Effector memory CD4-positive, alpha-beta T cell (primary cell): ENCODE results near the gene SCGN.

Experiments
- DNase-seq, 3 donors: peaks; one replicate each; pipeline ENCODE4 v3.0.0-alpha.2; 2020
- H3K27ac ChIP-seq: 2 replicates; pipeline ENCODE4 v1.7.0; 2013; ENCODE audit warnings: mild to moderate bottlenecking, low read length, moderate library complexity; ENCODE audit not compliant: insufficient read depth, poor library complexity, severe bottlenecking
- H3K27me3 ChIP-seq: replicated peaks from 2 replicates; pipeline ENCODE4 v1.7.0; 2013; ENCODE audit warnings: mild to moderate bottlenecking, low read length; ENCODE audit not compliant: insufficient read depth, control insufficient read depth, poor library complexity, severe bottlenecking
- H3K36me3 ChIP-seq: 2 replicates; pipeline ENCODE4 v1.7.0; 2013; ENCODE audit warnings: mild to moderate bottlenecking, low read length, moderate library complexity; ENCODE audit not compliant: control insufficient read depth, insufficient read depth
- H3K4me1 ChIP-seq: 2 replicates; pipeline ENCODE4 v1.7.0; 2013; ENCODE audit warnings: low read length, mild to moderate bottlenecking; ENCODE audit not compliant: control insufficient read depth, insufficient read depth, poor library complexity, severe bottlenecking
- H3K4me3 ChIP-seq: 2 replicates; pipeline ENCODE4 v1.7.0; 2013; ENCODE audit warnings: low read length, low read depth, mild to moderate bottlenecking; ENCODE audit not compliant: insufficient read depth, poor library complexity, severe bottlenecking
- H3K9me3 ChIP-seq: 2 replicates; pipeline ENCODE4 v1.7.0; 2013; ENCODE audit warnings: mild to moderate bottlenecking, low read length, moderate library complexity; ENCODE audit not compliant: control insufficient read depth

SCGN gene

DNA sequence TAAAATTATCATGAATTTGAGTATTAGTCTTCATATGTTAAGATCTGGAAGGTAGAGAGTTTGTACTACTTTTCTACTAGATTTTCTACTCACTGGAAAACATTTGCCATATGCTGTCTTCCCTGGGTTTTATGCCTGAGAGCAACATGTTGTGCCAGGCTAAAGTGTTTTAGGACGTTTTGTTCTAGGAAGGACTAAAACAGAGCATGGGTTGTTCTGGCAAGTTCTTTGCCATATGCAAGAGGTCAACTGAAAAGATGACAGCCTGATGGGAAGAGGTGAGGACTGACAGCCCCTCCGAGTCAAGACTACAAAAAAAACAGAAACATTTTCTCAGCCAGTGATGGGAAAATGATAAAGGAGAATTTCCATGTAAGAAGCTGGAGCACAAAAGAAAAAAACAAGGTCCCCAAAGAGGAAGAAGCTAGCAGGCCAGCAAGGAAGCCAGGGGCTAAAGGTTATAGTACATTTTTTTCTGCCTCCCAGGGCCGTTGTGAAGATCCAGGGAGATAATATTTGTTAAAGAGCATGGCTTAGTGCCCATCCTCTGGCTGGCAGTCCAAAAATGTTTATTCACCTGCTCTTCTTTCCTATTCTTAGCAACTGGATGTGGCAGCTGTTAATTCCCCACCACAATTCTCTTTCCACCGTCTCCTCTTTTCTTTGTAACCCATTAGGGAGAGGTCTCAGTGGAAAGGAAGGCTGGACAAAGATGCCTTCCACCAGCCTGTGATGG lies 7.8 kb downstream of the SCGN start:
- no peak for DNase-seq
- H3K27ac ChIP-seq = no peak overlapping the region
- H3K9me3 ChIP-seq = no peaks in the 10 kb centered on the region
- no peaks in the 10 kb centered on the region for H3K27me3 ChIP-seq
- no peaks in the 10 kb centered on the region for H3K36me3 ChIP-seq
- no peak overlapping the region for H3K4me3 ChIP-seq
- no peaks in the 10 kb centered on the region for H3K4me1 ChIP-seq

DNA sequence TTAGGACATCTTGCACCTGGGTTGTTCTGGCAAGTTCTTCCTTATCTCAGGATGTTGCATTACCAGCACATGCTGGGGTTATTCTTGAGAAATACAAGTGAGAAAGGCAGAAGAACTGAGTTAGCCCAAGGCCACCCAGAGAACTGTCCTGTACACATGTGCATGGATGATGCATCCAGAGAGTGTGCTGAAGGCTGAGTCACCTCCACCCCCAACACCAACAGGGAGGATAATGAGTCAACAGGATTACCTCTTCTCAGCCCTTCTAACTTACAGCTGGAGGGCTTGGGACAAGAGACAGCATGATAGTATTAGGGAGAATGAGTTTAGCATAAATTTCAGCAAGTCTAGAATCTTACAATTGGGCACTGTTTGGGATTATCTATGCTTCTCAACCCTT lies 8.5 kb downstream of the SCGN start:
- DNase-seq = no peak
- H3K27ac ChIP-seq = no peak overlapping the region

DNA sequence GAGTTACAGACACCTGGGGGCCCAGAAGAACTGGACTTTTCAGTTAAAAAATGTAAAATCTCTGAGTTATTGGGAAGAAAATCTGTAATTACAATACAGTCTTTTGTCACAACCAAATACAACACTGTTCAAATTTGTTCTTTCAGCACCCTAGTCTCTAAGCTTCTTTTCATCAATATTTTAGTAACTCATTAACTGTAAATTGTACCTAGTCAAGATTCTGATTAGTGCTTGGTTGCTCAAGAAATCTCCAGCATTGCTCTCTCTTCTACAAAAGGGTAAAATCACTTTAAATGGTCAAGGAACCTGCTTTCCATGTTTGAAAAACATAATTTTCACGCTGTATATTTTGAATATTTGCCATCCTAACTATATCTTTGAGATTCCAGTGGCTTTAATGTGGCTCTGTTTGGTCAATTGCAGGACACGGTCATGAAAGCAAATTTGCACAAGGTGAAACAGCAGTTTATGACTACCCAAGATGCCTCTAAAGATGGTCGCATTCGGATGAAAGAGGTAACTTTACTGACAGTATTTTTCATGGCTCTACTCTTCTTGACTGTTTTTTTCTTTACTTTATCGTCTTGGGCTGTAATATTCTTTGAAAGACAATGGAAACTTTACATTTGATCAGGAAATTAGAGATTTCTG lies 9.2 kb downstream of the SCGN start:
- no peaks in the 10 kb centered on the region for H3K27me3 ChIP-seq
- no peak overlapping the region for H3K27ac ChIP-seq
- no peak for DNase-seq
- H3K4me3 ChIP-seq = no peak overlapping the region
- H3K36me3 ChIP-seq = no peaks in the 10 kb centered on the region
- H3K4me1 ChIP-seq = no peaks in the 10 kb centered on the region
- H3K9me3 ChIP-seq = no peaks in the 10 kb centered on the region

More for the DNA sequence above, 8.5 kb downstream of the SCGN start:
- no peaks in the 10 kb centered on the region for H3K27me3 ChIP-seq
- no peaks in the 10 kb centered on the region for H3K36me3 ChIP-seq
- no peak overlapping the region for H3K4me3 ChIP-seq
- H3K9me3 ChIP-seq = no peaks in the 10 kb centered on the region
- no peaks in the 10 kb centered on the region for H3K4me1 ChIP-seq

DNA sequence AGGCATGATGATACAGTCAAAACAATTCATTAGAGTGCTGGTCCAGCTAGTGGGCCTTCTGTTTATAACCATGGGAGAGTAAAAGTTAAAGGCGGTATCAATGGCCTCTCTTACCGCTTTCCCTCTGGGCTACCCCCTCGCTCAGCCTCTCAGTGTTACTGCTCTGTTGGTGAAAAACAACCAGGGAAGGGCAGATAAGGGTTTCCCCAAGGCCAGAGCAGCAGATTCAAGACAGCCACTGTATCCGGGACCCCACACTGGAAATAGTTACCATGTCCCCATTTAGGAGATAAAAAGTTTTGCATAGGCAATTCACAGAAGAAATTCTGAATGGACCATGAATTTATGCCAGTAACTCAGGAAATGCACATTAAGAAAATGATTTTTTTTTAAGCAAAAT lies 13.4 kb downstream of the SCGN start:
- DNase-seq = no peak
- H3K27ac ChIP-seq = no peak overlapping the region
- no peaks in the 10 kb centered on the region for H3K36me3 ChIP-seq
- no peak overlapping the region for H3K4me3 ChIP-seq
- no peaks in the 10 kb centered on the region for H3K27me3 ChIP-seq
- H3K9me3 ChIP-seq = no peaks in the 10 kb centered on the region
- H3K4me1 ChIP-seq = no peaks in the 10 kb centered on the region

DNA sequence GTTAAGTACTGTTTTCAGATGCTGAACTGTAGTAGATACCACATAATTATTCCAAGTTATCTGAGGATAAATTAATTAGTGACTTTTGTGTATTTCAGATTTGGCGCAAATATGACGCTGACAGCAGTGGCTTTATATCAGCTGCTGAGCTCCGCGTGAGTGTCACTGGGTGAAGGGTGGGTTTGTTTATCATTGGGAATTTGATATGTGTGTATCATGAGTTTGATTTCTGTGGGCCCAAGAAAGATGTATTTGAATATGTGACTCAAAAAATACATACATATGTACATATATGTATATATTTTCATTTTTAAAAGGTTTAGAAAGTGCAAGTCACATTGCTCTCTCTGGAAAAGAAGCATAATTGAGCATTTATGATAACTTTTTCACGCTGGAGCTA lies 17.4 kb downstream of the SCGN start:
- H3K4me3 ChIP-seq = no peak overlapping the region
- DNase-seq = no peak
- H3K4me1 ChIP-seq = no peaks in the 10 kb centered on the region
- no peaks in the 10 kb centered on the region for H3K36me3 ChIP-seq
- H3K9me3 ChIP-seq = no peaks in the 10 kb centered on the region
- H3K27ac ChIP-seq = no peak overlapping the region
- no peaks in the 10 kb centered on the region for H3K27me3 ChIP-seq

DNA sequence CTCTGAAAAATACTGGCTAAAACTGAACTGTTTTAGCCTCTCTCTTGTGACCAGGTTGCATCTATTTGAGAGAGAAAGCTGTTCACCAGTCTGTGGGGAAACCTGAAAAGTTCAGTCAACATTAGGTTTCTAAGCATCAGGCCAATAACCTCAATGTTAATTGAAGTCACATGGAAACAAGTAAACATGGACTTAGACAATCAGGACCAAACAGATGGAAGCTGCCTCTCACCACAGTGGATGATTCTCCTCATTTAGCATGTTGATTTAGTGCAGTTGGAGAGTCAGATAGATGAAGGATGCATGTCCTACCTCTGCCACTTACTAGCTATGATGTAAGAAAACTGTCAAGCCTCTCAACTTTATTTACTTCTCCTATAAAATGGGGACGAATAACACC lies 18.2 kb downstream of the SCGN start:
- DNase-seq = no peak
- Histone ChIP-seq H3K36me3 (no peaks in the 10 kb centered on the region), H3K4me1 (no peaks in the 10 kb centered on the region), H3K27me3 (no peaks in the 10 kb centered on the region), H3K9me3 (no peaks in the 10 kb centered on the region), H3K4me3 (no peak overlapping the region), H3K27ac (no peak overlapping the region)

DNA sequence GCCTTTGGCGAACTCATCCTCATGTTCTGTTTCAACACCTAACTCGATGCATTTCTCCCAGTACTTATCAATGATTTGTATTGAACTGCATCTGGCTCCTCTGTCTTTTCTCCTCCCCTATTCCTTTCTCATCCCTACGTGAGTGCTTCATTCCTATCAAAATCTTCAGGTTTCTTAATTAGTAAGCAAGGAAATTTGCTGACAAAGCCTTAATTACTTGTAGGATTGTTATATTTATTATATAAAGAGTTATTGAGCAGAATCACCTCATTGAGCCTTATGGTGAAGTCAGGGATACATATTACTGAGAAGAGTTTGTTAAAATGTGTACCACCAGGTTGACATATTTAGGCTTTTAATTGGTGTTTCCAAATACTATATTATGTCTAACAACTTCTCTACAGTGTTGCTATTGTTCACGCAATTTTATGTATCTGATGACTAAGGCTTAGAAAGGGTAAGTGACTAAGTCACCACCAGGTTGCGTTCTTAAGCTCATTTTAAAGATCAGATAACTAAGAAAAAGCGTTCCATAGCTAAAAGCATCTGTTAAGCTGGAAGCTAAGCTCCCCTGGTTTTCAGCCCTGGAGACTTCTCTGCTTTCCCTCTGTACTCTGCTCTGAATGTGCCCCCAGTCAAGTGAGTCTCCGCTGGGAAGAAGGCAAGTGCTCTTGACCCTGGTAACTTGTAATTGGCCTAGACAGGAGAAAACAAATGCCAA lies 18.9 kb downstream of the SCGN start:
- Histone ChIP-seq H3K4me1 (no peaks in the 10 kb centered on the region), H3K27me3 (no peaks in the 10 kb centered on the region), H3K9me3 (no peaks in the 10 kb centered on the region), H3K27ac (no peak overlapping the region), H3K4me3 (no peak overlapping the region), H3K36me3 (no peaks in the 10 kb centered on the region)
- no peak for DNase-seq

DNA sequence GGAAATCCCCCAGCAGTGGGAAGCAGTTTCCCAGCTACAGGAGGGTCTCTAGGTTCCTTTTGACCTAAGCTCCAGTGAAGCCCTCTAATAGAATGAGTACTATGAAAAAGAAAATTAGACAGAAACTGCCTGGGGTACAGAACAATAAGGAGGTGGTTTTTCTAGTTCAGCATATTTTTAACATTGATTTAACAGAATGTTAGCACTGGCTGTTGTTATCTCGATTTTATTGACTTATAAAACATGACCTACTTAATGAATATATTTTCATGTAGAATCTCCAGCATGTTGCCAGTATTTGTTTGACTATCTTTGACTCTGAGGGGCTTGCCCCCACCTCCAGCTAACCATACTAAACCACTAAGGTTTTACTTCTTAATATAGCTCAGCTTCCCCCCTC lies 19.6 kb downstream of the SCGN start:
- Histone ChIP-seq H3K27ac (no peak overlapping the region), H3K4me3 (no peak overlapping the region), H3K27me3 (no peaks in the 10 kb centered on the region), H3K9me3 (no peaks in the 10 kb centered on the region), H3K36me3 (no peaks in the 10 kb centered on the region), H3K4me1 (no peaks in the 10 kb centered on the region)
- no peak for DNase-seq

DNA sequence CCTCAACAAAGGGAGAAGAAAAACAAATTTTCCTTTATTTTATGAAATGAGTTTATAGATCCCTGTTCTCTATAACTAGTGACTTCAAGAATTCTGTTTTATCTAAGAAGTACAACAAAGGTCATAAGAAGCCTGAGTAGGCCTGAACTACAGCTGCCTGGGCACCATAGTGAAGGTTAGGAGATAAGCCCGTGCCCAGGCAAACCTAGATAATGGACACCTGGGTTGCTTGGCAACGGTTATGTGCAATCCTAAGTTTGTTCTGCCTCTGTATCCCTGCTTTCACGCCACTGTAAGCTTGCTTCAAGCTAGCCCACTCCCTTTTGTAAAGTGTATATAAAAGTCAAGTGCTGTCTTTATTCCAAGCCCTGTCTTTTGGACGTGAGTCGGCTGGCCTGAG lies 23.2 kb downstream of the SCGN start:
- Histone ChIP-seq H3K9me3 (no peaks in the 10 kb centered on the region), H3K4me3 (no peak overlapping the region), H3K36me3 (no peaks in the 10 kb centered on the region), H3K27ac (no peak overlapping the region), H3K4me1 (no peaks in the 10 kb centered on the region), H3K27me3 (no peaks in the 10 kb centered on the region)
- no peak for DNase-seq

DNA sequence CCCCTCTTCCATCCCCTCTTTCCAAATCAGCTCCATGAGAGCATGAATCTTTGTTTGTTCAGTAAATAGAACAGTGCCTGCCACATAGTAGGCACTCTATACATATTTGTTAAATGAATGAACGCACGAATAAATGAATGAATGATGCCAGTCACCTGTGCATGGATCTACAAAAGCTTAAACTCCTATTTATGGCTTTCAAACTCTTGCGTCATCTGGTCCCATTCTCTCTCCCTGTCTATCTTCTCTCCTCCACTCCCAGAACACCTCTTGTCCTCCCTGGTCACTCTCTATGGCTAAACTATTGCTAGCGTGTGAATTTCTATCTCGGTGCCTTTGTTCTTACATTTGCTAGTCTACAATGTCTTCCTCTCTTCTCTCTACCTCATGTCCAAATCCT lies 24.8 kb downstream of the SCGN start:
- DNase-seq = no peak
- Histone ChIP-seq H3K27ac (no peak overlapping the region), H3K4me3 (no peak overlapping the region), H3K9me3 (no peaks in the 10 kb centered on the region), H3K4me1 (no peaks in the 10 kb centered on the region), H3K27me3 (no peaks in the 10 kb centered on the region), H3K36me3 (no peaks in the 10 kb centered on the region)
